SW480 (cell line): ENCODE data around the gene MANSC1.
"Not testable (repeated sequence)": the region's sequence is repeated elsewhere in the genome, so short reads cannot be mapped to it uniquely, and the experiment has no call there.

Experiments
- DNase-seq: peaks from one replicate; pipeline ENCODE4 v3.0.0-alpha.2; 2016; ENCODE audit warnings: low spot score

The MANSC1 gene

DNA sequence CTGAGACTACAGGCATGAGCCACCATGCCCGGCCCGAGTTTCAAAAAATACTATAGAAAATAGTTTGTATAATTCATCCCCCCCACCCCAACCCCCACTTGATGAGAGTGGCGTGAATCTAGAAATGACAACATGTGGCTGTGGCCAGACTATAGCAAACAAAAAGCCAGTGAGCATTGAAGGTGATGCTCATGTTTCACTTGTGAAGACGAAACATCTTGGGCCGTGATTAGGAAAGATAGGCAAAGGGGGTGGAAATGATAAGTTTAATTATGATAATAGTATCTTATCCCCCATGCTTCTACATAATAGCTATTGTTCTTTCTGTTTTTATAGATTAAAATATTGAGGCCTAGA lies 15.4 kb upstream of the MANSC1 start:
- DNase-seq, result no peak

- DNase-seq, result no peak
Measured at GRCh38 chr12:12364787-12365445, 14.9 kb upstream of the MANSC1 start.

DNA sequence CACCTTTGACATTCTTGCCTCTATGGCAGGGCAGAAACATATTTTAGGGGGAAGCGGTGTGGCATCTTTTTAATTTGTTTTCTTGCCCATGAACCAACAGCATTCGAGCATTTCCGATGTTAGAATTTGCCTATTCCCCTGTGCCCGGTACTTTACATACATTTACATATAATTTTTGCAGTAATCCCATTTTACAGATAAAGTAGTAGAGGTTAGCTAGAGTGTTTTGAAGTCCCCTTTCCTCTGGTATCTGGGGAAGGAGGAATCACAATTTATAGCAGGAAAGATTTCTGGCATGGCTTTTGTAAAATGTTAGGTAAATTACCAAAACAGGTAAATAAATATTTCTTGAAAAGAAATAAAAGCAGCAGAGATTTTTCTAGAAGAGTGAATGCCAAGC lies 8.5 kb upstream of the MANSC1 start:
- DNase-seq, result no peak

GRCh38 chr12:12357719-12358461 lies 7.8 kb upstream of the MANSC1 start:
- peak; percentile 29 for DNase-seq

- peak; percentile 98 for DNase-seq
Measured at GRCh38 chr12:12356896-12357718, 7.1 kb upstream of the MANSC1 start, which contains the start of gene BORCS5. BORCS5 (plus strand) TSS chr12:12357078; CDS start chr12:12357452, 374 bp downstream.

DNA sequence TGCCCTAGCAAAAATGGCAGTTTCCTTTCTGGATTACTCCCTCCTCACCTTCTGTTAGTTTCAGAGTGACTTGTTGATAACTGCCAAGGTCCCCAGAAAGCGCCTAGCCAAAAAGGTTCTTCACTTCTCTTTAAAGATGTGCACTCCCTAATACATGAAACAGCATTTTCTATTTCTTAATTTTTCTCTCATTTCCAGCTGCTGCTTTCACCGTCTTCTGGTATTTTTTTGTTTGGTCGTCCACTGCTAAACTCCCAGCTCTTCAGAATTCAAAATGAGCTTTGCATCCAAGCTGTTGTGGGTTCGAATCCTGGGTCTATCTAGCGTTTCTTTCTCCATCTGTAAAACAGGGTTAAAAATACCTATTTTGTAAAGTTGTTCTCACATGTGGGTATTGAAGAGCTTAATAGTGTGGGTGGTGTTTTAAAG lies 6.4 kb upstream of the MANSC1 start:
- no peak for DNase-seq

GRCh38 chr12:12353807-12354206 lies 3.8 kb upstream of the MANSC1 start:
- DNase-seq, result no peak

DNA sequence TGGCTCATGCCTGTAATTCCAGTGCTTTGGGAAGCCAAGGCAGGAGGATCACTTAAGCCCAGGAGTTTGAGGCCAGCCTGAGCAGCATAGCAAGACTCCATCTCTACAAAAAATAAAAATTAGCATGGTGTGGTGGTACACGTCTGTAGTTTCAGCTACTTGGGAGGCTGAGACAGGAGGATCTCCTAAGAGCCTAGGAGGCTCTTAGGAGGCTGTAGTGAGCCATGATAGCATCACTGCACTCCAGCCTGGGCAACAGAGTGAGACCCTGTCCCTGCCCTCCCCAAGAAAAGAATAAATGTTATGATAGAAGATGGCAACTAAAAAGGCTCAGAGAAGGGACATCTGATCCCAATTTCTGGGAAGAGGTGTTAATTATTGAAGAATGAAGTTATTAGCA lies 3.2 kb upstream of the MANSC1 start:
- no peak for DNase-seq

DNA sequence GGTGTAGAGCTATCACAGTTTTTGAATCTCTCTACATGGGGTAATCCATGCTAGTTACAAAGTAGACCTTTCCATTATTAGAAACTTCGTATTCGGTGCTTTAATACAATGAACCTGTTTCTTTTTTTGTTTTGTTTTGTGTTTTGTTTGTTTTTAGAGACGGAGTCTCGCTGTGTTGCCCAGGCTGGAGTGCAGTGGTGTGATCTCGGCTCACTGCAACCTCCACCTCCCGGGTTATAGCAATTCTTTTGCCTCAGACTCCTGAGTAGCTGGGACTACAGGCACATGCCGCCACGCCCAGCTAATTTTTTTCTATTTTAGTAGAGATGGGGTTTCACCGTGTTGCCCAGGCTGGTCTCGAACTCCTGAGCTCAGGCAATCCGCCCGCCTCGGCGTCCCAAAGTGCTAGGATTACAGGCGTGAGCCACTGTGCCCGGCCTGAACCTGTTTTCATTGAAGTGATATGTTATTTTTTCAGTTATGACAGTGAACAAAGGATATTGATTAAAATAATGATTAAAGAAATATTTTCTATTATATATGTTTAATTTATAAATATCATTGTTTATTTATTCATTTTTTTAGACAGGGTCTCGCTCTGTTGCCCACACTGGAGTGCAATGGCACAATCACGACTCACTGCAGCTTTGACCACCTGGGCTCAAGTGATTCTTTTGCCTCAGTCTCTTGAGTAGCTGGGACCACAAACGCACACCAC lies 1.6 kb upstream of the MANSC1 start:
- DNase-seq, result not testable (repeated sequence)

- peak; percentile 92 for DNase-seq
Measured at GRCh38 chr12:12350868-12351463, 924 bp upstream of the MANSC1 start.

DNA sequence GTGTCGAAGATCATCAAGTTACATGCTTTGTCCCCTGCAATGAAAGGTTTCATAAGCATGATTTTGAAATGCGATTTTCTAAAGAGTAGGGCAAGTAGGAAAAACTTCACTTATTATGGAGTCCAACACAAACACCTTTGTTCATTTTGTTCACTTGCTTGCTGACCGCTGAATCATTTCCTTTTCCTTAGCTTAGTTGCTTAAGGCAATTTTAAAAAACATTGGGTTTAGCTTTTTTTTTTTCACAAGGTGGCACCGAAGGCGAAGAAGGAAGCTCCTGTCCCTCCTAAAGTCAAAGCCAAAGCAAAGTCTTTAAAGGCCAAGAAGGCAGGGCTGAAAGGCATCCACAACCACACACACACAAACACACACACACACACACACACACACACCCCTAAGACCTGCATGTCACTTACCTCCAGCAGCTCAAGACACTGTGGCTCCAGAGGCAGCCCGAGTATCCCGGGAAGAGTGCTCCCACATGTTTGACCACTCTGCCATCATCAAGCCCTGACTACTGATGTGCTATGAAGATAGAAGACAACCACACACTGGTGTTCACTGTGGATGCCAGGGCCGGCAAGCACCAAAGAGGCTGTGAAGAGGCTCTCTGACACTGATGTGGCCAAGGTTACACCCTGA lies 11.4 kb downstream of the MANSC1 start:
- no peak for DNase-seq

GRCh38 chr12:12336511-12336910 lies 13.5 kb downstream of the MANSC1 start:
- no peak for DNase-seq

- no peak for DNase-seq
Measured at GRCh38 chr12:12336049-12336411, 14.0 kb downstream of the MANSC1 start.

DNA sequence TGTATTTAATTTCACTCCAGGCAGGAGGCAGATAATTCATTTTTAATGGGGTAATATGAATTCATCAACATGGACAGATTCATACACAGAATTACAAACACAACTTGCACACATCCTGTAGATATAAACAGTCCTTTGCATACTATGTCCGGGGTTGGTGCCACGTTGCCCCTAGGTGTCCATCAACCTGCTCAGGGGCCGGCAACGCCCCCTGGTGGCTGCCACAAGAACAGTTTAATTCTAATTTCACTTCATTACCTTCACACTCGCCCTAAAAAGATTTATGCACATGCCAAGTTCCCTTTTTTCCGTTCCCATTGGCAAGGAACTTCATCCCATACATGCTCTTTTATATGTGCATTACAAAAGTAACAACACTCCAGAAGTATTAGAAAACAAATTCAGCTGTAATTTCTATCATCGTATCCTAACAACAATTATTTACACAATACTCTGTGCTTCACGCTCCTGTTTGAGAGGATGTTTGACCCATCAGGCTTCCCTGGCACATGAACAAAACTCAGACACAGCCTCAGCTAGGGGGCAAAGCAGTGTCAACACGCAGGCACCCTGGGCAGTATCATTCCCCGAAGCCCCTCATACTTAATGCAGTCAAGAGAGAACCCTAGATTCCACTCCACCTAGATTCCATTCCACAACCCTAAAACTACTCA lies 15.5 kb downstream of the MANSC1 start:
- peak; percentile 81 for DNase-seq

GRCh38 chr12:12333407-12334366 lies 16.4 kb downstream of the MANSC1 start:
- DNase-seq, result no peak

- no peak for DNase-seq
Measured at GRCh38 chr12:12331896-12332295, 18.1 kb downstream of the MANSC1 start.

GRCh38 chr12:12331244-12331771 lies 18.7 kb downstream of the MANSC1 start:
- DNase-seq, result no peak

DNA sequence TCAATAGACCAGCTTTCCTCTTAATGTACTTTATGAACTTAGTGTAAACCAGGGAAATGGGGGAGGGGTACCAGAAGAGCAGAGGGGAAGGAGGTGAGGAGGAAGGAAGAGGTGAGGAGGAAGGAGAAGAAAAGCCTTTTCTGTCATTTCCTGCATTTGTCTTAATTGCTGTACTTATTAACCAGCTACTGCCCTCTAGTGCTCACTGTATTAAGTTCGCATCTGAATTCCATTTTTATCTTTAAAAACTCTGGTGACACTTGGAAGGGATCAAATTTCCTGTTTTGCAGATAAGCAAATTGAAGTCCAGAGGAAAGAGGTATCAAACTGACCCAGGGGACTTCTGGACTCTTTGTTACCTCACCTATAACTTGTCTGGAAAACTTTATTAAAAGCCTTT lies 22.2 kb downstream of the MANSC1 start:
- DNase-seq, result peak; percentile 77

DNA sequence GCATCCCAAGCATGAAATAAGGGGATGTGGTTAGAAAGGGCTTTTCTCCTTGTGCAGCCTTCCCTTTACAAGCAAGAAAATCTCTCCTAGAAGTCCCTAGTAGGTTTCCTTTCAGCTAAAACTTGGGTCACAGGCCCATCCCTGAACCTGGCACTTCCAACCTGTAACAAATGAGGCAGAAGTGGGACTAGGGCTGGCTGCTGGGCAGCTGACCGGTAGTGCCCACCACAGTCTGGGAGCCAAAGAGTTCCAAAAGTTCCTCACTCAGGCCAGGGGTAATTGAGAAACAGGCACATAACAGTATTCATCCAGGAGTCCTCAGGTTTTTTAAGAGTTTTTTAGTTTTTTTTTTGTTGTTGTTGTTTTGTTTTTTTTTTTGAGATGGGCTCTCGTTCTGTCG lies 23.8 kb downstream of the MANSC1 start:
- DNase-seq, result no peak
